GM19463 (cell line): ENCODE results near the gene CTNNA2.

Source experiments
- ATAC-seq: cut with Tn5 transposase; IDR thresholded peaks from one replicate; pipeline ENCODE4 v1.9.1; 2021; ENCODE audit warnings: mild to moderate bottlenecking, moderate library complexity; ENCODE audit not compliant: unreplicated experiment

The CTNNA2 gene

DNA sequence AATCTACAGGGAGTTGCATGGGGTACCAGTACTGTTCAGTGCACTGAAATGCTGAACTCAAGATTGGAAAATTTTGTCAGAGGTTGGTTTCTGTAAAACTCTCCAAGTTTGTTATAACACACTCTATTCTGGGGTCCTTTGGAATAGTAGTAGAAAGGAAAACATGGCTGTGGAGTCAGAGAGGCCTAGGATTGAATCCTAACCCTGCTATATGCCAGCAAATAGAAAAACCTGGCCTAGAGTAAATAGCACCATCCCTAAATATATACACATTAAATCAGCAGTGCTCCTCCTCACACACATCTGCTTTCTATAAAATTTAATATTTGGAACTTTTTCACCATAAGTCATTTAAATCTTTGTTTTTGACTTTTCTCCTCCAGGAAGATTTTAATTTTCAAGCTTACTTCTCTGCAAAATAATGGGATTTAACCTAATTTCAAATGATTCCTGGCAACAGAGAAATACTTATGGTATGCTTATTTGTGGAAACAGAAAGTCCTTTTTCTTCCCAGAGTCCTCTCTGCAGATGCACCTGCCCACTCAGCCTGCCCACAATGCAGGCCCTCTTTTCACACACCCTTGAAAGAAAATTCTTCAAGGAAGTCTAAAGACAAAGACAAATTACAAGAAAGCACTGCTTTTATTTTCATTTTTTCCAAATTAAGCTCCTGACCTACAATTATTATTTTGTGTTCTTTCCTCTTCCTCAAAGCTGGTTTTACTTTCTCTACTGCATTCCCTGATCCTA, 989.2 kb downstream of the CTNNA2 start:
- no peak for ATAC-seq

DNA sequence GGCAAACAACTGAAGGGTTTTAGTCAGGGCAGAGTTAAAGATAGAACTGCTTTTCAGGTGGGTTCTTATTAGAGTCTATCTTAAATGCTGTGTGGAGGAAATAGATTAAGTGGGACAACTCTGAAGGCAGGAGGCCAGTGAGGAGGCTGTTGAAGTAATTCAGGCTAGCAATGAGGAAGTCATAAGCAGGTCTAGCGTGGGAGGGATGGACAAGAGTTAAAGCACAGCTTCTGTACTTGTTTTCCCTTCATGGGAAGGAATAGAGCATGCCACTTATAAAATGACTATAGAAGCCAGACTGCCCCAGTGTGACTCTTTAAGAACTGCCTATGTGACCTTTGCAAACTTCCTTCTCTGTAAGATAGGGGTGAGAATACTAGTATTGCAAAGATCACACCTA, 993.7 kb downstream of the CTNNA2 start:
- ATAC-seq = no peak

DNA sequence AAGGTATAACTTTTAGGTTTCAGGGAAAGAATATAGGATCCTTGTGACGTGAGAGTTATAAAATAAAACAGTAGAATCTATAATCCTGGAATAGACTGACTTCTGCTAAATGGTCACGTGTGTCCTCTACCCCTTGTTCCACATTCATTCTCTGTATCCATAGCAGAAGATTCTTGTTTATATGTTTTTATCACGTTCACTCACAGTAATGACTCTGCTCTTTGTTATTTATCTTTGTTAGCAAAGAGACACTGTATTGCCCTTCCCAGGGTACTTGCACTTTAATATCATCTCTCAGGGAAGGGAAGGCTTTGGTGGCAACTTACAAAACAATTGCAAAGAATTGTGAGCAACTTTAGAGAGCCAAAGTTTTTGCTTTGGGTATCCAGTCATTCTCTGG, 997.9 kb downstream of the CTNNA2 start:
- no peak for ATAC-seq

DNA sequence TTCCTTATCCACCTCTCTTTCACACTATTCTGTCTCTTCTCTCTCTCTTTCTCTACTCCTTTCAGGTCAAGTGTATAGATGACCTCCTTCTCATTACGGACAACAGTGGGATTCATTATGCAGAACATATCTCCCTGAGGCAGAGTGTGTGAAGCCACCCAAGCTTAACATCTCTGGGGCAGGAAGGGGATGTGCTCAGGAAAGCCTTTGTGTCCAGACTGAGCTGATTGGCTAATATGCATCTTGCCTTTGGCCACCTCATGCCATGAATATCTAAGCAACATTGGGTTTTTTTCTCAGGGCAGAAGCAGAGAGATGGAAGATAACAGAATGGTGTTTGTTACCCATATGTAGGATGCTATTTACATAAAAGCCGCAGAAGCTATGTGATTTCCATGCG, 1003.1 kb downstream of the CTNNA2 start:
- ATAC-seq = no peak

DNA sequence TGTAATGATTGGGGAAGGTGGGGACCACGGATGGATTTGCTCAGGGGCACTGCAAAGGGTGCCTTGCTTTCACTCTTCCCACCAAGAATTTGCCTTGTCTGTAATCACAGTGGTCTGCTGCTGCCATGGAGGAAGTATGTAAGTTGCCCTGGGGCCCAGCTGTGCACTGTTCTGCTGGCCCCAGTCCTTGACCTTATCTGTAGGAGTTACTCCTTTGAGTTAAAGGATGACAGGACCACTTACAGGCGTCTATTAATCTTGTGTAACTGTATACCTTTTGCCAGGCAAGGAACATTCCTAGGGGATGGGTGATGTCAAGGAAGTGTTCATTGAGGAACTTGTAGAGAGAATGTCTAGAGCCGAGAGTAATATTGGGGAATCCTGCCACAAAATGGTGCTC, 1004.5 kb downstream of the CTNNA2 start:
- ATAC-seq = no peak

DNA sequence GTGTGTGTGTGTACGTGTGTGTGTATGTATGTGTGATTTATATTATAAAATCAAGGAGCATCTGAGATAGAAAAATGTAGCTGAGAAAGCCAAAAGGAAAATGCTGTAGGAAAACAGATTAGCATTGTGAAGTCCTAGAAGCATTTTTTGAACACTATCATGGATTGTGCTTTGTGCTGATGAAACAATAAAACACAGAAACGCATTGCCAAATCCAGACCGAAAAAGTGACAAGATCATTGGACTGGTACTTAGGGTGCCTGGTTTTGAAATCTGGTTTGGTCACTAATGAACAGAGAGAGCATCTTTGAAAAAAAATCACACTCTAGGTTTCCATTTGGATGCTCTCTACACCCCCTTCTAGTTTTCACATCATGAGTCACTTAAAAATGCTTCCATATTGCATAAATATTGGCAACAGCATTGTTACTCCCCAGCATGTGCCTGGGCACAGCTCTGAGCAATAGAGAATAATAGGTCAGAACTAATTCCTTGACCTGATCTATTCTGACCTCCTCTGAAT, 1006.3 kb downstream of the CTNNA2 start:
- ATAC-seq = no peak

DNA sequence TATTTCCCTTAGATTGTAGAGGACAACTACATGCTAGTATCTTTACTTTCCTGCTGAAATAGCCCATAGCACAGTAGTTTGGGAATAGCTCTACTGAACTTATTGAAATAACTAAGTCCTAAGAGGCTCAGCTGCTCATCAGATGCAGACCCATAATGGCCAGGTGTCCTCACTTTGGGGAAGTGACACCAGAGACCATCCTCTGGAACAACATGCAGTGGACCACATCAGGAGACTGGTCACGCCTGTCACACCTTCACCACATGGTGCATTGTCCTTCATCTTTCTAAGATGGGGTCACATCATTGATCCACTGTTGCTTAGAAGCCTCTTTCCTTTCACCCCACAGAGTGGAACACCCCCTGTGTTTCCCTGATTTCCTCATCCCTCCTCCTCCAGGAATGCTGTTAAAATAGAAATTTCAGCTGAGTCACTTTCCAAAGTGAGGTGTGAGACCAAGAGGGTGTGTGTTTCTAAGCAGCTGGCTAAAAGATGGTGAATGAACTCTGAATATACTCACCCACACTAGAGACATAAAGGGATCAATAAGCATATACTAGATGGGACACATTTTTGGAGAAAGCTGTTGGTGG, 1006.9 kb downstream of the CTNNA2 start:
- ATAC-seq = no peak

DNA sequence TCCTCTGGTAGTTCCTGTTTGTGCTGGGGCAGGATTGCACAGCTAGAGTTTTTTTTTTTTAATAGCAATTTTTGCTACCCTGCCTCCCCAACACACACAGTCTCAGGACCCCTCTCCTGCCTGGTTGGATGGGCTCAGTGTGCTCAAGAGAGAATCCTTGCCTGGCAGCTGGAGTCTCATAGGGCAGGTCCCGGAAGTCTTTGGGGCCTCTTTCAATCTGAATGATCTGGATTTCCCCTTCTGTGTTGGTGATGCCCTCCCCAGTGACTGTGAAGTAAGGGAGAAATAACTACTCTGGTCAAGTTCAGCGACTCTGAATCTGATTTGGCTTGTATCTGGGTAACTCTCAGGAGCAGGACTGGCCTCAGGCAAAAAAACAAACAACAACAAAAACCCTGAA, 1012.3 kb downstream of the CTNNA2 start:
- ATAC-seq = peak; percentile 74

DNA sequence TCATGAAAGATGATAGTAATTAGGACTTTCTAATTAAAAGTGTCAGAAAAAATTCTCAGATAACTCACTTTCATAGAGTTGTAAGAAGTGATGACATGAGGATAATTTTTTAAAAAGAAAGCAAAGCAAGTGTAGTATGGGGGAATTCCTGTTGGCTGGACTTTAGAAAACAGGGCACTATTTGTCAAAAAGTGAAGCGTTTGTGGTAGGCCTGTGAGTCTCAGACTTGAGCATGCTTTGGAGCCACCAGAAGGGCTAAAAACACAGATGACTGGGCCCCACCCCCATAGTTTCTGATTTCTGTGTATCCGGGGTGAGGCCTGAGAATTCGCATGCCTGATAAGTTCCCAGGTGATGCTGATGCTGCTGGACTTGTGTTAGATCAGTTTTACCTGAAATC, 1014.3 kb downstream of the CTNNA2 start:
- peak; percentile 24 for ATAC-seq

DNA sequence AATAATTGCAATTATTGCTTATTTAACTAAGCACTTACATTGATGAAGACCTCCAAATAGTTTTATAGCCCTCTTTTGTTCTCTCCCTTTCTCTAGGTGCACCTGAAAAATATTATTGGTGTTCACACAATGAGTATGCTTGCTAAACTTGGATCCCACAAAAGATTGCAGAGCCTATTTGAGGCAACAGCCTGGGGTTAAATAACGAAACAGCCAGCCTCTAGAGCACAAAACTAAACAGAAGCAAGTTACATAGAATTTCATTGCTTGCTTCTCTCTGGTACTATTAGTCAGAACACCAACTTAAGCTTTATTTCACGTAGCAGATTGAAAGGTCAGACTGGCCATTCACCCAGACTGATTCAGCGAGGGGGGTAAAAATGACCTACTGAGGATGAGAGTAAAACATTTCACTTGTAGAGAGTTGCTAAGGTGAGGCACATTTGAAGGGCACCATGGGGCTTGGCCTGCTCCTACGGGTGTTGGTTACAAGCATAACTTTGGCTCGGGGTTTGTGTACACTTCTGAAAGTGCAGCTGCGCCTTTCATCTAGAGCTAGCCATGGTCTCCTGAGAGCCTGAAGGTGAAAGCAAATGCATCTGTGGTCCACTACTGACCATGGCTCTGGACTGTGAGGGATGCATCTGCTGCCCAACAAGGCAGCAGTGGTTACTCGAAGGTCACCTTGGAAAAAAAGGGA, 1016.8 kb downstream of the CTNNA2 start:
- ATAC-seq = no peak

DNA sequence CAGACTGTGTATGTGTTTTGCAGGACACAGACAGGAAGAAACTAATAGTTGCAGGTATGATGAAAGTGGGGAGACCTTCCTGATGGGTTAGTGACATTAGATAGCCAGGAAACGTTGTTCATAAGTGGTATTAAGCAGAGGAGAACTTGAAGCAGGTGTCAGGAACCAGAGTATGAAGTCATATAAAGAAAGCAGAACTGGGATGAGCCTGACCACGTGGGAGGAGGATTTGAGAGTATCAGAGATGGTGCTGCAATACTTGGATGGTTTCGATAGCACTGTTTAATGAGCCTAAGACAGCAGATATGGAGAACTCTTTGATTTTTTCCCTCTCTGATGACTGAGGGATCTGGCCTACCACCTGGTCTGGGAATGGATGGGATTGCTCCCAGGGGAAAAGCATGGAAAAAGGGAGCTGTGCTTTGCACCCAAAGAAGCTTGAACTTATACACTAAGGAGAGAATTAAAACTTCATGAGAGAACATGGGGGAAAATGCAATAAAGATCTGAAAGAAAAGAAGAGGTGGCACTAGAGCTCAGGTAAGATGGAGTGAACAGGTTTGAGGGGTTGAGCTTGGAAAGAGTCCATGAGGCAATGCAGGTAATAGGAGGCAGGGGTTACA, 1017.7 kb downstream of the CTNNA2 start:
- ATAC-seq = peak; percentile 53

DNA sequence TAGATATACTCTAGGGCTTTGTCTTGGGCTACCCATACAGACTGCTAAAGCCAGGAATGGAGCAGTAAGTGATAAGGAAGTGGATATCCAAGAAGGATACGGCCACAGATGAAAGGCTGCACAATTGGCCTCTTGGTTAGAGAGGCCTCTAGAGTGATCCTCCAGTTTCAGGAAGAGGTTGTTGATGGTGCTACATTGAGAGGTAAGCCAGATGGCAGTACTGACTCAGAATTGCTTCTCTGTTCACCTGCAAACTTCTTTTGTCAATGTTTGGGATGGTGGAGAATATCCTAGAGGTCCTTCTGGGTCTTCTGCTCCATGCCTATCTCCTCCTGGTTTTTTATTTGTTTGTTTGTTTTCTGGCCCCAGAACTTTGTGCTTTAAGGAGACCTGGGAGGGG, 1018.5 kb downstream of the CTNNA2 start:
- ATAC-seq = no peak

DNA sequence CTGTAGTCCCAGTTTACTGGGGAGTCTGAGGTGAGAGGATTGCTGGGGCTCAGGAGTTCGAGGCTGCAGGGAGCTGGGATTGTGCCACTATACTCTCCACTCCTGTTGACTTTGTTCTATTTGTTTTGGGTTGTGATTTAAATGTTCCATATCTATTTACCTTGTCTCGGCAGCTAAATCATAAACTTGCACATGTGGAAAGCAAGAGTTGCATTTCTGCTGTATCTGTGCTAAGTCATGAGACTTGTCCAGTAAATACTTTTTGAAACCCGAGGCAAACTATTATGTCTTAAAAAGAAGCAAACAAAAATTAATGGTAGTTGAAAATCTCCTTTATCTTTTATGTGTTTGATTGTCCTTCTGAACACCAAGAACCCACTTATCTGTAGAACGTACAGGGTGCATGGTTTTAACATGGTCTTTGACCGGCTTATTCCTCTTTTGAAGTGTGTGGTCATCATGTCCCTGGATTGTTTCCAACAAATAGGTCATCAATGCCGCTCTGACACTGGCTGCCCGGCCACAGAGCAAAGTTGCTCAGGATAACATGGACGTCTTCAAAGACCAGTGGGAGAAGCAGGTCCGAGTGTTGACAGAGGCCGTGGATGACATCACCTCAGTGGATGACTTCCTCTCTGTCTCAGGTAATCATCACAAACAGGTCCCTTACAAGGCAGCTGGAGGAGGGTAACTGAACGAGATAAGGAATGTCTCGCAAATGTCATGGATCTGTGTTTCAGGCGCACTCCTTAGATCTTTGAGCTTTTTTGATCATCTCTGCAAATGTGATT, 1032.8 kb downstream of the CTNNA2 start:
- no peak for ATAC-seq

DNA sequence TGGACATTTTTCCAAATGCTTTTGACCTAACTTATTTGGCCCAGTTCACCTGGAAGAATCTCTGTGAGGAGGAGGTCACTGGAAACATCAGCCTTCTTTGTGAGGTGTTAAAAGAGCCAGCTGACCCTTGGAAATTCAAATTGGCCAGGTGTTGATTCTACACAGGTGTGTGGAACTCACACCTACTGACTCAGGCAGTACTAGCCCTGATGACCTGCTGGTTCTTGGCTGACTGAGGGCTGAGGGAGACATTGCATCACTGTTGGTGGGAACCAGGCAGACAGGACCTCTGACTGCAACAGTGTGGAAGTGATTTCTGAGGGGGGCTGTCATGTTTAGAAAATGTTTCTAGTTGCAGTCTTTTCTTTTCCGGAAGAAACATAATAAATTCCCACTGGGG, 1033.9 kb downstream of the CTNNA2 start:
- ATAC-seq = no peak

DNA sequence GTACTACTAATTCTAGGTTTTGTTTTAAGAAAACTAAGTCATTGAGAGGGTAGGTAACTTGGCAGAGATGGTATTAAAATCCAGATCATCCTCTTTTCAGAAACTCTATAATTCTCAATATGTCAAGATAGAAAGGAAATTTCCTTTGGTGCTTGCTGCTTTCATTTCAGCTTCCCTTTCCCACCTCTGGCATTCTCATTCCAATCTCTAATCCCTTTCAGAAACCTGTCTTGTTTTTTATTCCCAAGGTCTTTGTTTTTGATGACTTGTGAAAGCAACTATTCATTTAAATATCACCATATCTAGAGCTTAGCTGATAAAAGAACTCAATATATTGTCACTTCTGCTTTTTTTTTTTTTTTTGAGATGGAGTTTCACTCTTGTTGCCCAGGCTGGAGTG, 1034.5 kb downstream of the CTNNA2 start:
- ATAC-seq = no peak

DNA sequence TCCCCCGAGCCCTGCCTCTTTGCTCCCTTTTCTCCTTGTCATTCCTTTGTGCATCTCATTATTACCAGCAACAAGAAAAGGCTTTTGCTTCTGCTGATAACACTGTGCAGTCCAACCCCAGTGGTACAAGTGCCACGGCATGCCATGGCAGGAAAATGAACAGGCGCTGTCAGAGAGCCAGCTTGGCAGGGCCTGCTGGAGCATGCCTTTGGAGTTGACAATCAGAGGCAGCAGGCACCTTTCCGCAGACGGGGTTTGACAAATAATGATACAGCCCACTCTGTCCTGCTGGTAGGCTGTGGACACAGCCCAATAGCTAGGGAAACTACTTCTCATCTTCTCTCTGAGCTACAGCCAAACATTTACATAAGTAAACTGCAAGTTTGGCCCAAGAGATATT, 1035.6 kb downstream of the CTNNA2 start:
- no peak for ATAC-seq

DNA sequence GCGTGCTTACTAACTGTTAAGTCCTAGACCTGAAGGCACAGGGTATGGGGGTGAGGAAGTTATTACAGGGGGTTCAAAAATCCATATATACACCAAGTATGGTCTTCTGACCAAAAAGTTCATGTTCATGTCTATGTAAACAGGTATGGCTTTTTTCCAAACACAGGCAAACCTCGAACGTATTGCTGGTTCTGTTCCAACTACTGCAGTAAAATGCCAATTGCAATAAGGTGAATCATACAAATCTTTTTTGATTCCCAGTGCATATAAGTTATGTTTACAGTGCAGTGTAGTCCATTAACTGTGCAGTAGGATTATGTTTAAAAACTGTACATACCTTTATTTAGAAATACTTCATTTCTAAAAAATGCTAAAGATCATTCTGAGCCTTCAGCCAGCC, 1037.0 kb downstream of the CTNNA2 start:
- no peak for ATAC-seq

DNA sequence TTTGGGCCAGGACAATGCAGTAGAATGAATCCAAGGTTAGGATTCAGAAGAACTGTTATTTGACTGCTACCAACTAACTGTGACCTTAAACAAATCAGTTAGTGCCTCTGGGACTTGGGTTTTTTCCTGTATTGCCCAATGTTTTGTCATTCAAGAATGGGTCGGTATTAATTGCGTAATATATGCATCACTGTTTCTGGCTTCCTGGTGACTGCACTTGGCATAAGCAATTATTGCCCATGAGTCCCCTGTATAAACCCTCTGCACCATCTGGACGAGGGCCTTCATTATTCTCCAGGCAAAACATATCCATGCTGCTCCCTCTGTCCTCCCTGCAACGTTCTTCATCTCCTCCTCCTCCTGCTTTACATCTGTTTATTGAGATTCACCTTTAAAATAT, 1047.5 kb downstream of the CTNNA2 start:
- no peak for ATAC-seq

DNA sequence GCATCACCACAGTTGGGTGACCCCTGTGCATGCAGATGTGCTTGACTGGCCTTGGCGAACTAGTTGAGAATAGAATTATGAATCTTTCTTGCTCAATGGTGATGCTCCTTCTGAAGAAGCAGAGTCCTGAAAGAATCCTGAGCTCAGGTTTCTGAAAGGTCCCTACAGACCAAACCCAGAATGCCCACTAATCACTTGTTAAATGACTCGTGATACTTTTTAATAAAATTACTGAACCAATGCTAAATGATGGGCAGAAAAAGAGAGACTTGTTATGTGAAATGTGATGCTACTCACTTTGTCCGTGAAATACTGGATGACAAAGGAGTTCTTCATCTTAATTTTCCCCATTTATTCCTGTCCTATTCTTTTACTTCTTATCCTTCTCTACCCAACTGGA, 1055.2 kb downstream of the CTNNA2 start:
- no peak for ATAC-seq

DNA sequence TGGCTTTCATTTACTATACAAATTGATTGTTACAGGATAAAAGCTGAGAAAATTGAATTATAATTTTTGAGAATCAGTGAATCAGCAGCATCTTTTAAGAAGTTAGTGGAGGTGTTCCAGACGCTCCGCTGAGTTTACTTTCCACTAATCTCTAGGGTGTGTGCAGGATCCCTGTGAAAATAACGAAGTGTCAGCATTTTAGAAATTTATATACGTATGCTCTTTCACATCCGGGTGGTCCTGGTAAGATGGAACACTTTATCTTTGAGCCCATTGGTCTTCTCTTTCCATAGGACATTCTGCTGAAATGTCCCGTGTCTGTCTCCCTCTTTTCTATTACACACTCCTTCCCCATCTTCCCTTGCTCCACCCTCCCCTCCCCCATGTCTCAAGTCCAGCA, 1060.3 kb downstream of the CTNNA2 start:
- no peak for ATAC-seq

DNA sequence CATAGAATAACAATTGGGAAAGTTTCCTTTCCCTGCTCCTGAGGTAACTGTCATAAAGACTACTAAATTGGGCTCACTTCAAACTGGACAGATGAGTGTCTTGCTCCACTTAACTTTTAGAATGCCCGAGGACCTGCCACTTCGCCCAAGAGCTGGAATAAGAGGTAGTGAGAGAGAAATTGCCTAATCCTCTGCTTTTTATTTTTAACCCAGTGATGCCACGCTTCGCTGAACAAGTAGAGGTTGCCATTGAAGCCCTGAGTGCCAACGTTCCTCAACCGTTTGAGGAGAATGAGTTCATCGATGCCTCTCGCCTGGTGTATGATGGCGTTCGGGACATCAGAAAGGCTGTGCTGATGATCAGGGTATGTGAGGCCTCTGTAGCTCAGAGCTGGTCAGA, 1061.1 kb downstream of the CTNNA2 start:
- no peak for ATAC-seq
